Esophagus squamous epithelium (tissue), 5 donors: ENCODE data around the gene WWOX. TPM values are rescaled to one million over a fixed set of nuclear protein-coding genes. Genes with fewer than 3 reads are reported as not detected.

Experiments used
- DNase-seq: peaks from one replicate; lab custom pipeline; 2025; lab: John Stamatoyannopoulos, UW
- H3K27ac ChIP-seq, 4 donors: fragments of 200-600 bp; sonication (generic); one replicate each; pipeline ENCODE4 v1.5.1; 2016 to 2019; ENCODE audit warnings: mild to moderate bottlenecking in 1 of 4
- H3K27me3 ChIP-seq, 4 donors: fragments of 200-600 bp; sonication (generic); 1 replicate in 3 of 4; 2 replicates in 1 of 4; pipeline versions ENCODE4 v1.5.1 to v1.6.0; 2017 to 2021; ENCODE audit warnings: antibody characterized with exemption in 1 of 4
- H3K36me3 ChIP-seq, 3 donors: fragments of 200-600 bp; sonication (generic); one replicate each; pipeline ENCODE4 v1.5.1; 2016 to 2019
- H3K4me1 ChIP-seq, 3 donors: fragments of 200-600 bp; sonication (generic); one replicate each; pipeline ENCODE4 v1.5.1; 2017 to 2019
- H3K4me3 ChIP-seq, 4 donors: fragments of 200-600 bp; sonication (generic); 1 replicate in 3 of 4; 2 replicates in 1 of 4; pipeline ENCODE4 v1.5.1; 2016 to 2019; ENCODE audit warnings: mild to moderate bottlenecking in 2 of 4, moderate library complexity in 1 of 4
- H3K9me3 ChIP-seq, 3 donors: fragments of 200-600 bp; sonication (generic); one replicate each; pipeline ENCODE4 v1.5.1; 2016 to 2019
- CTCF ChIP-seq, 6 experiments: fragments of 450-650 bp in 4 of 6; fragments of 200-600 bp in 2 of 6; sonication (generic) in 2 of 6; IDR thresholded peaks; one replicate each; pipeline ENCODE4 v1.5.1; 2016 to 2019; ENCODE audit warnings: antibody characterized with exemption in 6 of 6, mild to moderate bottlenecking in 4 of 6, moderate library complexity in 4 of 6
- POLR2A ChIP-seq, 4 donors: fragments of 450-650 bp; IDR thresholded peaks; one replicate each; pipeline ENCODE4 v1.6.1; 2017; ENCODE audit warnings: antibody characterized with exemption in 4 of 4, mild to moderate bottlenecking in 4 of 4, moderate library complexity in 3 of 4
- WGBS, 2 donors: methylation state at CpG; one replicate each; pipeline ENCODE4 v1.1.5; 2018; 5-methylcytosine and 5-hydroxymethylcytosine counted together
- intact Hi-C: fragments of 100-400 bp; cut with DNase I; formaldehyde crosslinking; loops from one replicate; pipeline ENCODE4 v1.15.0; 2022
- total RNA-seq, 4 donors: library from RNA; depleted of rRNA; stranded (reverse); fragments of >200 nt; gene quantifications; one replicate each; pipeline ENCODE4 v1.1.0, GENCODE V29; 2016
- donor health status: DM: yes; HTN: yes; CAD: no.

Gene WWOX
- total RNA-seq, 4 donors from 2014 or later = 20.9 to 31.1 (median 27.5) TPM

GRCh38 chr16:78480588-78480987, 381.1 kb downstream of the WWOX start:
- Histone ChIP-seq H3K27ac (no peak overlapping the region), H3K4me1 (no peaks in the 10 kb centered on the region), H3K27me3 (no peaks in the 10 kb centered on the region), H3K4me3 (no peak overlapping the region), H3K9me3 (no peaks in the 10 kb centered on the region), H3K36me3 (no peaks in the 10 kb centered on the region)
- no peak for TF ChIP-seq POLR2A (IDR thresholded peaks at IDR 0.05)
- TF ChIP-seq CTCF (IDR thresholded peaks at IDR 0.05) = no peak
- intact Hi-C loops = no loop called here
- WGBS, 2 donors = 80 to 90% methylated on average over 2 of the region's 2 CpGs
- DNase-seq = no peak

GRCh38 chr16:78483124-78483992, 383.9 kb downstream of the WWOX start:
- Histone ChIP-seq H3K27me3 (no peaks in the 10 kb centered on the region), H3K36me3 (no peaks in the 10 kb centered on the region), H3K9me3 (no peaks in the 10 kb centered on the region), H3K4me1 (no peaks in the 10 kb centered on the region), H3K27ac (no peak overlapping the region), H3K4me3 (no peak overlapping the region)
- intact Hi-C loops = no loop called here
- 88 to 91% methylated on average over 13 of the region's 13 CpGs for WGBS, 2 donors
- TF ChIP-seq POLR2A (IDR thresholded peaks at IDR 0.05) (no peak), CTCF (IDR thresholded peaks at IDR 0.05) (no peak)
- no peak for DNase-seq

- Histone ChIP-seq H3K4me3 (no peak overlapping the region), H3K36me3 (no peaks in the 10 kb centered on the region), H3K9me3 (no peaks in the 10 kb centered on the region), H3K27me3 (no peaks in the 10 kb centered on the region), H3K4me1 (no peaks in the 10 kb centered on the region), H3K27ac (no peak overlapping the region)
- intact Hi-C loops = no loop called here
- 84 to 89% methylated on average over 7 to 9 of the region's 9 CpGs for WGBS, 2 donors
- DNase-seq = no peak
- TF ChIP-seq POLR2A (IDR thresholded peaks at IDR 0.05) = no peak
- no peak for TF ChIP-seq CTCF (IDR thresholded peaks at IDR 0.05)
Measured at GRCh38 chr16:78484509-78485058, 385.1 kb downstream of the WWOX start.

- TF ChIP-seq CTCF (IDR thresholded peaks at IDR 0.05) (no peak), POLR2A (IDR thresholded peaks at IDR 0.05) (no peak)
- H3K9me3 ChIP-seq = no peaks in the 10 kb centered on the region
- no peaks in the 10 kb centered on the region for H3K27me3 ChIP-seq
- H3K27ac ChIP-seq = no peak overlapping the region
- no peaks in the 10 kb centered on the region for H3K4me1 ChIP-seq
- H3K36me3 ChIP-seq = no peaks in the 10 kb centered on the region
- no peak overlapping the region for H3K4me3 ChIP-seq
- WGBS, 2 donors = 82 to 87% methylated on average over 15 of the region's 15 CpGs
- DNase-seq = no peak
- intact Hi-C loops = no loop called here
Measured at GRCh38 chr16:78485188-78485916, 385.9 kb downstream of the WWOX start.

- Histone ChIP-seq H3K4me3 (no peak overlapping the region), H3K27me3 (no peaks in the 10 kb centered on the region), H3K9me3 (no peaks in the 10 kb centered on the region), H3K4me1 (no peaks in the 10 kb centered on the region), H3K36me3 (no peaks in the 10 kb centered on the region), H3K27ac (no peak overlapping the region)
- WGBS, 2 donors = 89 to 93% methylated on average over 4 of the region's 4 CpGs
- intact Hi-C loops = no loop called here
- TF ChIP-seq POLR2A (IDR thresholded peaks at IDR 0.05) = no peak
- TF ChIP-seq CTCF (IDR thresholded peaks at IDR 0.05) = no peak
- no peak for DNase-seq
Measured at GRCh38 chr16:78485917-78486257, 386.4 kb downstream of the WWOX start.
